EL (cell line): Measurements from ENCODE around the gene CCNY.
"Not testable (repeated sequence)": the region's sequence is repeated elsewhere in the genome, so short reads cannot be mapped to it uniquely, and the experiment has no call there.

Source experiments
- DNase-seq: peaks from one replicate; pipeline ENCODE4 v3.0.0-alpha.2; 2016

CCNY gene

DNA sequence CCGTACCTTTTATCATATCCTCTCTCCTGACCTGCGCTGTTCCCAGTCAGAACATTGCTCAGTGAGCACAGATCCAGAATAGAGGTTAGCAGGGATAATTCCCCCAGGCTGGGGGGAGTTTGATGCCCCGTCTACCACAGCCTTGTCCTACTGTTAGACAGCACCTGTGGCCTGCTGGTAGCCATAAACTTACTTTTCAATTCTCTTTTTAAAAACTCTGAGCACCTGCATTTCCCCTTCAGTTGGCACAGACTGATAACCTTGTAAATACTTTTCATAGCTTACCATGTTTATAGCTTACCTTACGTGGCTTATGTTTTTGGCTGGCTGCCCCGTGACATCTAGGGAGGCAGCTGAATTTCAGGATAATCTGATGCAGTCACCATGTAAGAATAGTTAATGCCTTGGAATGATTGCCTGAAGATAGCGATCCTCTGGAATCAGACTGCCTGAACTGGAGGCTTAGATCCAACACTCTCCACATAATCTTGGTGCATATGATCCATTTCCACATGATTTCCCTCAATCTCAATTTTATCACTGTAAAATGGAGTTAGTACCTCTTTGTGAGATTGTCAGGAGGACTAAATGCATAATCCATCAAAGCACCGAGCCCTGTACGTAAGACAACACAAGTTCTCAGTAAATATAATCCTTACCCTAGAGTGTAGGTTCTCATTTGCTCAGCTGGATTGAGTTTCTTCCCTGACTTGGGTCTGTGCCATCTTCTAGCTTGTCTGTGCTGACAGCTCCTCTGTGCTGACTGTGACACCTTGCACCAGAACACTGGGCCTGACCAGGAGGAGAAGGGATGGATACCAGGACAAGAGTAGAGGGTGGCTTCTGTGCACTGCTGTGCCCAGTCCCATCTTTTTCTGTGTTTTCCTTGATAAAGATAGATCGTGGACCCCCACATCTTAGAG, 157.1 kb downstream of the CCNY start:
- DNase-seq = no peak

DNA sequence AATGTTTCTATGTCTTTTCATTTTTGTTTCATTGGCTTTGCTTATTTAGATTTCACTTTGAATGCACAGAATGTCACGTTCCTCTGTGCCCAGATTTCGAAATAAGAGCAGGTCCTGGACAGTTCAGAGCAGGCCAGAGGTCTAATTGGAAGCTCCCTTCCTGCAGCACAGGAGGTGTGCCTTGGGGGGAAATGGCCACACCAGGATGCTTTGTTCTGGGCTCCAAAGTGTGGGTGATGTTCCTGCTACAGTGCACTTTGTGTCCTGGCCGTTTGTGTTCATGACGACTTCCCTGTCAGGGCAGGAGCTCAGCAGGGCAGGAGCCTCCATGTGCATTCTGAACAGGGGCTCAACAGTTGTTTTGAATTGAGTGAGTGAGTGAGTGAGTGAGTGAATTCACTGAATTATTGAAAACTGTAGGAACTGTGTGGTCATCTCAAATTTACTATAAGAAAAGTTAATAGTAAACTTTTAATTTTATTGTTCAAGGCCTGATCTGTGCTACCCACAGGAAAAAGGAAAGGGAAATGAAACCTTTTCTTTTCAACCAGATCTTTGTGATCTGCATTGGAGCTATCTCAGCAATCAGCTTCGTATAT, 159.3 kb downstream of the CCNY start:
- DNase-seq = peak; percentile 46

DNA sequence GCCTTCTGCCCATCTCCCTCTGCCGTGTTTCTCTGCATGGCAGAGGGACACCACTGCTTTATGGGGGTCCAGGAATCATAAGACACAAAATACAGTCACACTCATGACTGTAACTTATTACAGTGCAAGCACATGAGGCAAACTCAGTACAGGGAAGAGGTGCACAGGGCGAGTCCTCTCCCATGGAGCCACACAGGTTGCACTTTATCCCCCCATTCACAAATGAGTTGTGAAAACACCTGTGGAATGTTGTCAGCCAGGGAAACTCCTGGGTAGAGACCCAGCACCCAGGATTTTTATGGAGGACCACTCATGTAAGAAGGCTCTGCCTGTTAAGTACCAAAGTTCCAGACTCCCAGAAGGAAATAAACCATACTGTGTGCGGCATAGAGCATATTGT, 161.6 kb downstream of the CCNY start:
- DNase-seq = no peak

DNA sequence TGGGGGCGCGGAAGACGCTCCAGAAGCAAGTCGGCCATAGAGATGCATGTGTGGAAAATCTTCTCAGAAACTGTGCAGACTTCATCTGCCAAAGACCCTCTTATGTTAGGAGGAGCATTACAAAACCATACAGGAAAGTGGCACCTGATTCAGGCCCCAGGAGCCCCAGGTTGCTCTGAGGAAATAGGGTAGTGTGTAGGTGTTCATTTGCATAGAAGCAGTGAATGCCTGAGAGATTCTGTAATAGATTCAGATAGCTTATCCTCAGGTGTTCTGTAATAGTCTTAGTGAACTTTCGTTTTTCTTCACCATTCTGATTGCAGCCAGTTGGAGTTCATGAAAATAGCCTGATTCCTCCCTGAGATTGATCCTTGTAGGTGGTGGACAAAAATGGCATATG, 162.4 kb downstream of the CCNY start:
- no peak for DNase-seq

DNA sequence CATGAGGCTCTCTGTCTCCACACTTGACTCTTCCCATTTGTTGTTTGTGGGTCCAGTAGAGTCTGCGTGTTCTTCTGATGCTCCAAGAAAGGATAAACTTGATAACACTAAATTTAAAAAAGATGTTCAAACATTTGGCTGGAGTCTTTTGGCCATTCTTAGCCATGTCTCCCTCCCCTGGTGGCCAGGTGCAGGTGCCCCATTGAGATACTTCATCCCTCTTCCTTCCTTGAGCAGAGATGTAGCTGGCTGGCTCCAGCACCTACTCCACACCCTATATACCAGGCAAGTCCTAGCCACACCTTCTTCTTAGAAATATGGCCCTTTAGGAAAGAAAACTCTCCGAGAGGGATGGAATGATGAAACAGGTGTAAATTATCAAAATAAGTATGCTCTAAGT, 165.6 kb downstream of the CCNY start:
- DNase-seq = no peak

DNA sequence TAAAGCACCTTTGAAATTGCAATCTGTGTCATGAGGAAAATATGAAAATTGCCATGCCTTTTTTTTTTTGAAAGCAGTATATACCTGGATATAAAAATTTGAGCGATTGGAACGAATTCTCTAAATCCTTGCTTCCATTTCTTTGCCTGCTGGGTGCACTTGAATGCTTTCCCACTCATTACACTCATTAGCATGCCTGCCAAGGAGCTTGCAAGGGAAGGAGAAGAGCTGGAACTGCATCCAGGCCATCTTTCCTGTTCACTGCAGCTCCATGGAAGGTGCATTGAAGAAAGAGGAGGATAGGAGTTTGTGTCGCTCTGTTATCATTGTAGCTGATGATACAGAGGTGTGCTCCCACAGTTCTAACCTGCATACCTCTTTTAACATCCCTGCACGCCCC, 166.4 kb downstream of the CCNY start:
- DNase-seq = no peak

DNA sequence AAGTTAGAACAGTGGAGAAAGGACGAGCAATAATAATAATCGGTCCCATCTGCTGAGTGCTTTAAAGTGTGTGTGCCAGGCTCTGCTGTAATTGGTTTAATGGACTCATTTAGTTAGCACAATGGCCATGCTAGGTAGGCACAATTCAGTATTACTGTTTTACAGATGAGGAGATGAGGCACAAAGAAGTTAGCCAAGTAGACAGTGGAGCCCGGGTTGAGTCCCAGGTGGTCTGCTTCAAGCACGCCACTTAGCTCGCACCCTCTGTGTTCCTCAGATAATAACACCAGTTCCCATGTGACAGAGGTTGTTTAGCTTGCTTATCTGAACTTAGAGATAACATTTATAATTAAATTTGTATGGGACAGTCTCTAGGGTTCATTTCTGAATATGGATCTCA, 167.3 kb downstream of the CCNY start:
- no peak for DNase-seq

DNA sequence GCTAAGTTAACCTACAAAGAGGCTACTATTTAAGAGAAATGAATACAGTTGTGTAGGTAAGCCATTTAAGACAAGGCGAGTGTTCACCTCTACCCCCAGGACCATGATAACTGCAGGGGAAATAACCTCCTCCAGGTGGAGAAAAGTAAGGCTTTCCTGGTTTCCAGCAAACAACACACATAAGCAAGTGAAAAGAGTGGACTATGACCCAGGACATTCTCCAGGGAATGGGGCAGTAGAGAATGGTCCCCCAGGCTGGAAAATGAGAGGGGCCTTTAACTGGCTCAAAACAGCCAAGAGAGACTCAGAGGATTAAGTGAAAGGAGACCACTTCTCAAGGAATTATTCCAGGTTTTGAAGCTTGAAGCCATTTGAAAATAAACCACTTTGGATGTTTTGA, 167.8 kb downstream of the CCNY start:
- DNase-seq = no peak

DNA sequence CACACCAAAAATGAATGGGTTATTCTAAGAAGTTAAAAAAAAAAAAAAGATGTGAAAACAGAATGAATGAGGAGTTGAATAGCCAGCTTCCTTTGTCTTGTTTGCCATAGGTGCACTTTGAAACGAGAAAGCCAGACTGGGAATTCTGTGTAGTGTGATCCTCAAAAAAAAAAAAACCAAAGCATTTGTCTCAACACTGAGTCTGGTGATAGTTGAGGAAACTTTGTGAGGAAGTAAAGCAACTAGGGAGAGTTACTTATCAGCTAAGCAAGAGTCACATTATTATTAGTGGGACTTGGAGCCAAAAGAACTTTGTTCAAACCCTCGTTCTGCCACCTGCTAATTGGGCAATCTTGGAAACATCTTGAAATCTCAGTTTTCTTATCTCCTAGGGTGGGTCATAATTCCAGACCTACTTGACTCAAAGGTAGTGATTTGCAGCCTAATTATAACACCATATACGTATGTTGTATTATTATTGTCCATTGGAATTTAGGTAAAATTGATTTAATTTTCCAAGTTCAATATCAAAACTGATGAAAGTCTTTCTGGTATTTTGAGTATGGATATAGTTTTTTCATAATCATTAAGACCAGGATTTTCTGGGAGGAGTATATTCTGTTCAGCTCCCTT, 169.0 kb downstream of the CCNY start:
- DNase-seq = no peak

DNA sequence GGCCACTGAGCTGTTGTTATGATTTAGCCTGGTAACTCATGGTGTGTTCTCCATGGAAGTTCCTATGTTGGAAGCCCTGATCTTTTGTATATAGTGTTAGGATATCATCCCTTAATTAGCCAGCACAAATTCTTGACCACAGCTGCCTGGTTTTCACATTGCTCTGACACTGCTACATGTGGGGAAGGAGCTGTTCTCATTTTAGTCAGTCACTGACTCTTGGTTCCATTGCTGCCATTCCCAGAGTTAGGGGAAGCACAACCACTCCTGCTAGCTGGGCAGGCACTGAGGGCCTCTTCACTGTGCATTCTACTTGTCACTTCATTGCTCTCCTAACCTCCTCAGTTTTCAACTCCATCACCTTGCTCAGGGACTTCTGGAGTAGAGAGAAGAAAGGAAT, 170.4 kb downstream of the CCNY start:
- no peak for DNase-seq

DNA sequence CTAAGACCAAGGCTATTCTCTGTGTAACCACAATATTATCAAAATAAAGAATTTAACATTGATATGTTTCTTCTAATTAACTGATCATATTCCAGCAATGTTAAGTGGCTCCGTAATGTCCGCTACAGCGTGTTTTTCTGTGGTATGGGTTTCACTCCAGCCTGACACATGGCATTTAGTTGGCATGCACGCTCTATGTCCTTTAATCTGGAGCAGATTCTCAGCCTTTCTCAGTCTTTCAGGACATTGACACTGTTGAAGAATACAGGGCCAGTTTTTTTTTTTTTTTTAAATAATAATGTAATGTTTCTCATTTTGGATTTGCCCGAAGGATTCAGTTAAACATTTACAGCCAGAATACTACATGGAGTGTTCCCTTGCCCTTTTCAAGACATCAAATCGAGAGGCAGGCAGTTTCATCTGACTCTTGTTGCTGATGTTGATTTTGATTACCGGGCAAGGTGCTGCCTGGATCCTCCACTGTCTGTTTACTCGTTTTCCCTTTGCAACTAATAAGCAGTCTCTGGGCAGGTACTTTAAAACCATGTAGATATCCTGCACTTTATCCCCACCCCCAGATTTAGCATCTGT, 171.3 kb downstream of the CCNY start:
- DNase-seq = no peak

DNA sequence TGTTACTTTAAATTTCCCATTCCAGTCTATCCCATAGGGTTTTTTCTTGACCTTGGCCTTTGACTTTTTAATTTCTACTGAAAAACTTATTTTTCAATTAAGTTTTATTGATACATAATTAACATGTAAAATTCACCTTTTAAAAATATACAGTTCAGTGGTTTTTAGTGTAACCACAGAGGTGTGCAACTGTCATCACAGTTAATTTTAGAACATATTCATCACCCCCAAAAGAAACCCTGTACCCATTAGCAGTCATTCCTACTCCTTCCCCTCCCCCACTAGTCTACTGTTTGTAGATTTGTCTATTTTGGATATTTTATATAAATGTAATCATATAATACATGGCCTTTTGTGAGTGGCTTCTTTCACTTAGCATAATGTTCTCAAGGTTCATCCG, 172.3 kb downstream of the CCNY start:
- no peak for DNase-seq

DNA sequence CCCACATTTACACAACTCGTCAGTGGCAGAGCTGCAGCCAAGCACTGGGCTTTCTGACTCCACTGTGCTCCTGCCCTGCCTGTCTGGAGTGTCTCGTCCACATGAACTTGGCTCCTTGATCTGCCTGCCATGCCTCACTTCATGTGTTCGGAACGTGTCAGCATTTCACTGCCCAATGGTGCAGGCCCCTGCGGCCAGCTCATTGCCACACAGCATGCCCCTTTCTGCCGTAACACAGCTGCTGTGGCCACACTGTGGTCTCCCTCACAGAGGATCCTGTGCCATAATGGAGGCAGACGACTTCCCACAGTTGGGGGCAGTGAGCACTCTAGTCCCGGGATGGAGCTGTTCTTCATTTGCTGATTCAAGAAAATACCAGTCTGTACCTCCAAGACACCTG, 174.6 kb downstream of the CCNY start:
- DNase-seq = no peak

DNA sequence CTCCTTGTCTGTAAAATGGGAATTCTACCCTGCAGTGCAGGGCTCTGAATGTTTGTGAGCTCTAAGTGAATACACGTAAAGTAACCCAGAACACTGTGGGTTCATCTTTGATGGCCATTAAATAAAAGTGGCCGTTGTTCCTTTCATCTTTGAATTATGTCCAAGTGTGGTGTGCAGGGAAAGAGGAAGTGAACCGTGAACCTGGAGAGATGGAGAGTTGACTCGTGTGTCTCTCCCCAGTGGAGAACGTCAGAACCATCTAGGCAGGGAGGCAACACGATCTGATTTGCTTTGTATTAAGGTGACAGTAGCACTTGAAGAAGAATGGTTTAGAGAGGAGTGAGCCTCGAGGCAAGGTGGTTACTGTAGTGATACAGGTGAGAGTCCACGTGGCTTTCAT, 175.3 kb downstream of the CCNY start:
- no peak for DNase-seq

DNA sequence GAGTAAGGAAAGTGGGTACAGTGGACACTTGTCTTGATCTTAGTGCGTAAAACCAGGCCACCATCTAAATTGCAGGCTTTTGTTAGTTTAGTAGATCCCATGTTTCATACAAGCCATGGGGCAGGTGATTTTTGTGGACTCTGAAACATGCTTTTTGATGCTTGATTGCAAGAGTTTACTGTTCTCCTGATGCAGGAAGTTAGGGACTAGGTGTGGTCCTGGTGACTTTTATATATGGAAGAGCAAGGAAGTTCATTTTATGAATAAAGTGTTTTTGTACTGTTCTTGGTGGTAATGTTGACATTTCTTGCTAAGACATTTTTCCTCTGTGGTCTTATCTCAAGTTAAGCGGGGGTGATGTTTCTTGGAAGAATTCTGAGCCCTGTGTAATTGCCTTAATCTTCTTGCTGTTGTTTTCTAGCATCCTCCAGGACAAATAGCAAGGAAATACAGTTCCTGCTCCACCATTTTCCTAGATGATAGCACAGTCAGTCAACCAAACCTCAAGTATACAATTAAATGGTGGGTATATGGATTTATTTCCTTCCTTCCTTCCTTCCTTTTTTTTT, 179.9 kb downstream of the CCNY start:
- no peak for DNase-seq

DNA sequence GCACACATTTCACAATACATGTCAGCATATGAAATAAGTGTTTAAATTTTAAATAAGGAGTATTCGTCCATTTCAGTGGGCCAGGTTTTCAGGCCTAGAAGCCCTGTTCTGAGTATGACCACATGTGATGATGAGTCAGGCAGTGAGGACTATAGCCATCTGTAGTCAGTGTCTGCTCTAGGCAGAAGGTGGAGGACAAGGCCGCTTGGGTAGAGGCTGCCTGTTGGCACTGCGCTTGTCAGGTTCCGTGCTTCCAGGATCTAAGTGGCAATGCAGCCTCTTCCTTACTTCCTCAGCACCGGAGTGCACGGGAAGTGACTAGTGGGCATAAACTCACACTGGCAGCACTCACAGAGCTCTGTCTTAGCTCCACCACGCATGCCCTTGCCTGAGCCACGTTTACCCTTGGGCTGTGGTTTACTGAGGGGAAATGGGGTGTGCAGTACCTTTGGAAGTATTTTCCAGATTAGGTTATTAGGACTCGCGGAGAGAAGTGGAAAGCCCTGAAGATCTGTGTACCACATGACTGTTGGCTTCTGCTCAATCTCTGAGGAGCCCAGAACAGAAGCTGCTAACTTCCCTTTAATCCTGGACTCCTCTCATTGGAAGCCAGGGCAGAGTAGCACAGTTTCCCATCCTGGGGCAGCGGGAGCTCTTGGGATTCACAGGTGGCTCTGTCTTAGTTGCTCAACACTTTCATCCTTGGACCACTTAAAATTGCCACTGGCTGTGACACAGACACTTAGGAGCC, 181.3 kb downstream of the CCNY start:
- DNase-seq = peak; percentile 27

DNA sequence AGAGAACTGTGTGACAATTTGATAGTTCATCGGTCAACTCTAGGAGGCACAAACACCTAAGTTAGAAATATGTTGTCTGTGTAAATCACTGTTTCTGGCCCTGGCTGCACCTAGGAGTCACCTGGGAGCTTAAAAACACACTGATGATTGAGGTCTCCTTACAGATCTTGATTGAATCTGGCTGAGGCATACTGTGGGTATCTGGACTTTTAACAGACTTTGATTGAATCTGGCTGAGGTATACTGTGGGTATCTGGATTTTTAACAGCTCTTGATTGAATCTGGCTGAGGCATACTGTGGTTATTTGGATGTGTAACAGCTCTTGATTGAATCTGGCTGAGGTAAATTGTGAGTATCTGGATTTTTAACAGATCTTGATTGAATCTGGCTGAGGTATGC, 181.9 kb downstream of the CCNY start:
- DNase-seq = not testable (repeated sequence)

DNA sequence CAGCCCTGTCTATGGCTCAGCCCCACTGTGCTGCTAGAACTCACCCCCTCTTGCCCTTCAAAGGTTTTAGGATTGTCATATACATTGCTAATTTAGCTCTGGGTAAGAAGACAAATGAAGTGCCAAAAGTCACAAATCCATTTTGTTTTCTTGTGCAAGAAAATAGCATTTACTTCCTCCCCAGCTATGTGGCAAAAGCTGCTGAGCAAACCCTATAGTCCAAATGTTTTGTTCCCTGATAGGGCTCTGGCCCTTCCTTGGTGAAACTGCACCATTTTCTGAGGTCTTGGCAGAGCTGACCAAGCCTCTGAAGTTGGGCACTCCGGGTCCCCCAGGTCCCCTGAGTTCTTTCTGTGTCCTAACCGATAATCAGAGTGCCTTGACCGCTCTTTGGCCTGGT, 184.7 kb downstream of the CCNY start:
- DNase-seq = no peak

DNA sequence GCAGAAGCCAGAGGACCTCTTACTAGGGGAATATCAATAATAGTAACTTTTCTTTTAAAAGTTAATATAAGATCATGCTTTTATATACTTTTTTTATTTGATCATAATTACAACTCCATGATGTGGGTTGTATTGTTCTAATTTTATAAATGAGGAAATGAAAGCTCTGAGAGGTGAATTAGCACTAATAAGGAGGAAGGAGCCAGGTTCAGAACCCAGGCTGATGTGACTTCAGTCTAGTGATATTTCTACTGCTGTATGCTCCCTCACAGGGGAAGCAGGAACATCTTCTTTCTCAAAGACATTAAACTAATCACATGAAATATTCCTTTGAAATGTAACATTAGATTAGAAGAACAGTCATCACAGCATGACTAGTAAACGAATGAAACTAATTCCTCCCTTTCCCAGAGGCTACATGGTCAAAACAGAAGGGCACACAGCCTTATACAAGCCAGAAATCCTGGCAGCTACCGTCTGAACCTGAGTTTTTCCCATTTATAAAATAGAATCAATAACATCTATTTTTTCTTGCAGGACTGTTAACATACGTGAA, 187.4 kb downstream of the CCNY start:
- DNase-seq = no peak

DNA sequence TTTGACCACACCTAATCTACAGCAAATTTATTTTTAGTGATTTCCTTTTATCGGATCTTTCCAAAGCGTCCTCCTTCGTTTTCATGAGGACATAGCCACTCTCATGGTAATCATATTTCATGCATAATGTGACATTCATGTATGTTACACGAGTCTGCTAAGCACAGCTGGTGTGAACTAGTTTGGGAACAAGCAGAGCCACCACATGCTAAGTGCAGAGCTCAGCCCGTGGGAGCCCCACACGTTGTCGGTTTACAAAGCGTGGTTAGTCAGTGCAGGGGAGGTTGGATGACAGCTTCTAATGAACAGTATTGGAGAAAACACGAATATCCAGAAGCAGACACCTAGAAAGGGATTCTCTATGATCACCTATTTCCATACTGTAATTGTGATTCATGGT, 190.4 kb downstream of the CCNY start:
- no peak for DNase-seq

DNA sequence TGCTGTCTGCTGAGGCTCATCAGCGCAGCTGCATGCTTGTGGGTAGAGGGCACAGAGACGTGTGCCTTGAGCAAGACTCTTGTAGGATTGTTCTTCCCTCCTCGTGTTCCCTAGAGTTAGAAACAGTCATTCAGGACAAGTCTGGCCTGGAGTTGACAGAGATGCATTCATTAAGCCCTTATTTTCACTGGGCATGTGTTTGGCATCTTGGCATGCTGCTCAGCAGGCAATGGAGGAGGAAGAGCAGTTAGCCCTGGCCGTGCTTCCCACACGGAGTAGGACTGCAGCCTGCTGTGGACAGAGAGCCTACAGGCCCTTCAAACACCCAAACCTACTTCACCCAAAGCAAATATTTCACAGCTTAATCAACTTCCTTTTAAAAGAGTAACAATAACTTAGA, 195.8 kb downstream of the CCNY start:
- DNase-seq = no peak

DNA sequence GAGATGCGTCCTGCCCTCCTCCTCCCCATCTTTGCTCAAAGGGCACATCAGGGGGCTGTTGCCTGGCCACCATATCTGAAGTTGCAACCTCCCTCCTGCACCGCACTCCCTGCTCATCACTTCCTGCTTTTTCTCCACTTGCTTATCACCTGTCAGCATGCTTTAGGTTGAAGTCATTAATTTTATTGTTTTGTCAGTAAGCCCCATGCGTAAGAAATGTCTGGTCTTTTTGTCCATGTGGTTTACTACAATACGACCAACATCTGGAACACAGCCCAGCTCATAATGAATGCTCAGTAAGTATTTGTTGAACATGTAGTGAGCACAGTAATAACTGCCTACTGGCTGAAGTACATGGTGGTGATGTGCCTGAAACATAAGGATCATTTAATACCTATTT, 197.3 kb downstream of the CCNY start:
- no peak for DNase-seq
